ENCODE results near the gene F12.
"Not testable (repeated sequence)": the region's sequence is repeated elsewhere in the genome, so short reads cannot be mapped to it uniquely, and the experiment has no call there.

Gene F12

GRCh38 chr5:177362610-177363507 is 46.5 kb downstream of the F12 start:
- peak; percentile 81 for DNase-seq (ENCODE audit: insufficient read length, low spot score)
- TF ChIP-seq, protein P1, sequence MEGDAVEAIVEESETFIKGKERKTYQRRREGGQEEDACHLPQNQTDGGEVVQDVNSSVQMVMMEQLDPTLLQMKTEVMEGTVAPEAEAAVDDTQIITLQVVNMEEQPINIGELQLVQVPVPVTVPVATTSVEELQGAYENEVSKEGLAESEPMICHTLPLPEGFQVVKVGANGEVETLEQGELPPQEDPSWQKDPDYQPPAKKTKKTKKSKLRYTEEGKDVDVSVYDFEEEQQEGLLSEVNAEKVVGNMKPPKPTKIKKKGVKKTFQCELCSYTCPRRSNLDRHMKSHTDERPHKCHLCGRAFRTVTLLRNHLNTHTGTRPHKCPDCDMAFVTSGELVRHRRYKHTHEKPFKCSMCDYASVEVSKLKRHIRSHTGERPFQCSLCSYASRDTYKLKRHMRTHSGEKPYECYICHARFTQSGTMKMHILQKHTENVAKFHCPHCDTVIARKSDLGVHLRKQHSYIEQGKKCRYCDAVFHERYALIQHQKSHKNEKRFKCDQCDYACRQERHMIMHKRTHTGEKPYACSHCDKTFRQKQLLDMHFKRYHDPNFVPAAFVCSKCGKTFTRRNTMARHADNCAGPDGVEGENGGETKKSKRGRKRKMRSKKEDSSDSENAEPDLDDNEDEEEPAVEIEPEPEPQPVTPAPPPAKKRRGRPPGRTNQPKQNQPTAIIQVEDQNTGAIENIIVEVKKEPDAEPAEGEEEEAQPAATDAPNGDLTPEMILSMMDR (IDR thresholded peaks at IDR 0.05; ENCODE audit: insufficient read depth, missing control alignments): no peak
- FAIRE-seq: no peak

- no peak for FAIRE-seq
- no peak for DNase-seq (ENCODE audit: insufficient read length, low spot score)
- TF ChIP-seq, protein P1 (IDR thresholded peaks at IDR 0.05; ENCODE audit: insufficient read depth, missing control alignments): no peak
Observed at GRCh38 chr5:177362292-177362609, 47.1 kb downstream of the F12 start.

DNA sequence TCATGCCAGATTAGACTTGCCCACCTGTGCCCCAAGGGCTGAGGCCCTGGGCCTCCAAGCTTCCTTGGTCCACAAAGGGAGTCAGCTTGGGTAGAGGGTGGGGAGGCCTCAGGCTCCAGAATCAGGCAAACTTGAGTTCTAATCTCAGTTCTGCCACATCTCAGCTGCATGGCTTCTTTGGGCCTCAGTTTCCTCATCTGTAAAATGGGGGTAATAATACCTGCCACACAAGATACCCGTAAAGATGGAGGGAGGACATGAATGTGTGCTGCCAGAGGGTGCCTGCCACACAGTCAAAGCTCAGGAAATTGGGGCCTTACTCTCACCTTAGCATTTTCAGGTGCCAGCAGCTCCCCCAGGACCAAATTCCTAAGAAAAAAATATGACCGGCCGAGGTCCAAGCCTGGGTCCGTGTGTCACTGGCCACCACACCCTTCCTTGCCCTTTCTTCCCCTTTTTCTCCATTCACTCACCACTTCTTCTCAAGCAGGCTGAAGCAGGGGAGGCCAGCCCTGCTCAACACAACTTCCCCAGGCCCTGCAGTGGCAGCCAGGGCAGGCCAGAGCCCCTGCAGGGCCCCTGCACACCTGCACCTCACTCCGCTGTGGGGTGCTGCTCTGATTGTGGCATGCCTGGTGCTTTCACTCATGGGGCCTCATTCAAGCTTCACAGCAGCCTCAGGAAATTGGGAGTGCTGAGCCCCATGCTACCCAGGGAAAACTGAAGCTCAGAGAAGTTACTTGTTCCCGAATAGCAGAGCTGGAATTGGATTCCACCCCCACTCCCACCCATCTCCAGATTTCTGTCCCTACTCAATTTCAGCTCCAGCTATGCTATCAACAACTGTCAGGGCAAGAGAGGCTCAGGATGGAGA is 47.7 kb downstream of the F12 start:
- DNase-seq (ENCODE audit: insufficient read length, low spot score) (no peak), FAIRE-seq (no peak)
- TF ChIP-seq, protein P1 (IDR thresholded peaks at IDR 0.05; ENCODE audit: insufficient read depth, missing control alignments): no peak

- DNase-seq (ENCODE audit: insufficient read length, low spot score); FAIRE-seq: not testable (repeated sequence)
Observed at GRCh38 chr5:177360740-177361139, 48.6 kb downstream of the F12 start.

DNA sequence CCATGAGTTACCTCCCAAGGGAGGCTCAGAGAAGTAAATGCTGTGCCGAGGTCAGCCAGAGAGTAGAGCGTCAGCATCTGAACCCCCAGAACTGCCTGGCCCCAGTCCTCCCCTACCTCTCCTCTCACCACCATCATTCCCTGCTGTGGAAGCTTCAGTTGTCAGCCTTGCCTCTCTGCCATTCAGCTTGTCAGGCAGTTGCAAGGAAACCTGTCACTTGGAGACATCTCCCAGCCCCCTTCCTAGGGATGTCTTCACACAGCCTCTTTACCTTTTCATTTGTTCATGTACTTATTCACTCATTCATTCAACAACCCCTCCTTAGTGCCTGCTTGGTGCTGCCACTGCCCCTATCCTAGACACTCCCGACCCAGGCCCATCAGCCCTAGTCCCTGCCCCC is 49.5 kb downstream of the F12 start:
- TF ChIP-seq, protein P1 (IDR thresholded peaks at IDR 0.05; ENCODE audit: insufficient read depth, missing control alignments): no peak
- no peak for FAIRE-seq
- DNase-seq (ENCODE audit: insufficient read length, low spot score): no peak

DNA sequence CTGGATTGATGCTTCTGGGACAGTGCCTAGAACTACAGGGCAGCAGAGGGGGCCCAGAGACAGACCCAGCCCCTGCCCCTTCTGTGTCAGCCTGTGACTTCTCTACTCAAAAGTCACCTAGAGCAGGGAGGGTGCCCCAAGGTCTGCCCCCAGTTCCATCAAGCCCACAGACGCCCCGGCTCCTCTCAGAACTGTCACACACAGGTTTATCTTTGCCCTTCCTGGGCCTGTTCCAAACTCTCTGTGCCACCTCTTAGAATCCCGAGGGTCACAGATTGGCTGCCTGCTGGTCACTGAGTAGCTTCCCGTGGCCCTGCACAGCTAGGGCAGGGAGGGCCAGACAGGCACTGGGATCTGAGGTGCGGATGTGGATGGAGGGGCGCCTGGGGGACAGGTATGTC is 49.9 kb downstream of the F12 start:
- DNase-seq (ENCODE audit: insufficient read length, low spot score): no peak
- TF ChIP-seq, protein P1 (IDR thresholded peaks at IDR 0.05; ENCODE audit: insufficient read depth, missing control alignments): no peak
- FAIRE-seq: no peak

DNA sequence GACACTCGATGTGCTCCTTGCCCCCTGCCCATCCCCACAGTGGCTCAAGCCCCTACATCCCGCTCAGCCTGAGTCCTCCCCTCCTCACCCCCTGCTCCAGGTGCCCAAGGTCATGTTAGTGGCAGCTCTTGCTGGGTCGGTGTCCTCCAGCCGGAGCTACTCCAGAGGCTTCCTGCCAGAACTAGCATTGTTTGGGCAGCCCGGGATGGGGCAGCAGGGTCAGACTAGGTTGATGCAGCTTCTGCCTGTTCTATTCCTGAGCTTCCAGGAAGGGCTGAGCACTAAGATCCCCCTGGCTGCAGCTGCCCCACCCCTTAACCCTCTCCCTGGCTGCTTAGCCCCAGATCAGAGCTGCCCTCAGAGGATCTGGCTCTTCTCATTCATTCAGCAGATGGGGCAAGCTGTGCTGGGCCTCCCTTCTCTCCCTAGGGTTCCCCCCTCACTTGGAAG is 51.0 kb downstream of the F12 start:
- TF ChIP-seq, protein P1 (IDR thresholded peaks at IDR 0.05; ENCODE audit: insufficient read depth, missing control alignments): no peak
- DNase-seq (ENCODE audit: insufficient read length, low spot score) (no peak), FAIRE-seq (no peak)

All from D721Med (cell line).